ENCODE data around the gene PRMT5.
A peak's percentile ranks its signal among the peaks of the same experiment; 100 is the strongest.
"Not testable (repeated sequence)": the region's sequence is repeated elsewhere in the genome, so short reads cannot be mapped to it uniquely, and the experiment has no call there.

PRMT5 gene

DNA sequence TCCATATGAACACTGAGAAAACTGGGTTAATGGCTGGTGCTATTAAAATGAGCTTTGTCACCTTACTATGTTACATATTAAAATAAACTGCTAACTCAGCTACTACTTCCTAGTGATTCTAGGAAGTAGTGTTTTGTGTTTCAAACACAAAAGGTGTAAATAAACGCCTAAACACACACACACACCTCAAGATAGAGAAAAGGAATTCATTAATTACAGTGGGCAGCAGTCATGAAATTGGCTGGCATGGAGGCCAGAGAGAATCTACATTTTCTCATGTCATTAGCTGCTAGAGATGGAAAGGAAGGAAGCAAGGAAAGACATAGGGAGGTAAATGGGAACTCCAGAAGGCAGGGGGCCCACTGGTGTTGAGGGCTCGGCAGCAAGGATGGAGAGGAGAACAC lies 787 bp upstream of the PRMT5 start:
- DNase-seq, result no peak

DNA sequence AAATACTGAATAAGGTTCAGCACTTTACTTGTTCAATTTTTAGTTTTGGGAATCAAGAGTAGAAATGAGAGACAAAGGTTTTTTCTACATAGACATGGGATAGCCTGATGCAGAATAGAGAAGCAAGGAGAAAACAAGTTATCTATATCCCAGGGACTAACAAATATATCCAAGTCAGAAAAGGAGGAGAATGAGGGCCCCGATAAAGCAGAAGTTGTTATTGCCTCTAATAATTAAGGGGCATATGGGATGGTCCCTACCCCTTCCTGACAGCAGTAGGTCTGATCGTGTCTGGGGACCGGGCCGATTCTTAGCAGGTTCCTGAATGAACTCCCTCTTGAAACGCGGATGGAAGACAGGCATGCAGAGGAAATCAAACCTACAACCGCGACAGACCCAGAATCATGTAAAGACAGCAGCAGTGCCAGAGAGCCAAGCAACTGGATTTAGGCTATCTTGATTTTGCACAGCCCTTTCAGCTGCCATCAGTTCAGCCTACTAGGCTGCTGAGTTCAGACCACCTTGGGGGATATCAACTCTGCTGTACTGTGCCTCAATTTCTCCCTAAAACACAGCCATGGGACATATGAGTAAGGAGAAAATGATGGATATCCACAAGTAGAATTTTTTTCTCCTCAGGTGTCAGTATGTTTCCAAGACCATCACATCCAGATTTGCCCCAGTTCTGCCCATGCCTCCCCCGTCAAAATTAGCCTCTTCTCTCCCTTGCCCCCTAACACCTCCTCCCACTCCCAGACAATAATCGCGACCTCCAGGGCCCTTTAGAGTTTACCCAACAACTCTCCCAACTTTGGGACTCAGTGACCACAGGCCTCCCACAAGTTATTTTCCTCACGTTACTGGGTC lies 706 bp downstream of the PRMT5 start:
- DNase-seq, result peak; percentile 11

DNA sequence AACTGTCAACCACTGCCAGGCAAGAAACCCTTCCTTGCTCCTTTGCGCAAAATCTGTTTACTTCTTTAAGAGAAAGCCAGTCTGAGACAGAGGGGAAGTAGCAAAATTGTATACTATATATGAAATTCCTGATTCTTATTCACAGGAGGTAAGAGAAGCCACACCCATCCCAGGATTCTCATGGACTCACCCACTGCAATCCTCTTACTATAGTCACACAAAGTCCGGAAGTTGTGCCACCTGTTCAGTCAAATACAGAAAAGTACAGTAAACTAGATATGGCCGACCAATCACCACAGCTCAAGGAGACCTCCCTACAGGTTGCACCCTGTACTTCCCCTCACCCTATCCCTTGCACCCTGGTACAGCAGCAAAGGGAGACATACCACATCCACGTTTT lies 2.9 kb downstream of the PRMT5 start:
- DNase-seq, result no peak

DNA sequence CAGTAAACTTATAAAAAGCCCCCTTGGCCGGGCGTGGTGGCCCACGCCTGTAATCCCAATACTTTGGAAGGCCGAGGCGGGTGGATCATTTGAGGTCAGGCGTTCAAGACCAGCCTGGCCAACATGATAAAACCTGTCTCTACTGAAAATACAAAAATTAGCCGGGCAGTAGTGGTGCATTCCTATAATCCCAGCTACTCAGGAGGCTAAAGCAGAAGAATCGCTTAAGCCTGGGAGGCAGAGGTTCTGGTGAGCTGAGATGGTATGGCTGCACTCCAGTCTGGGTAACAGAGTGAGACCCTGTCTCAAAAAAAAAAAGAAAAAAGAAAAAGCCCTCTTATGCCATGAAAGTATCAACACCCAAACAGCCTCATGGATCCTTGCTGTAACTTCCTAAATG lies 3.7 kb downstream of the PRMT5 start:
- no peak for DNase-seq

DNA sequence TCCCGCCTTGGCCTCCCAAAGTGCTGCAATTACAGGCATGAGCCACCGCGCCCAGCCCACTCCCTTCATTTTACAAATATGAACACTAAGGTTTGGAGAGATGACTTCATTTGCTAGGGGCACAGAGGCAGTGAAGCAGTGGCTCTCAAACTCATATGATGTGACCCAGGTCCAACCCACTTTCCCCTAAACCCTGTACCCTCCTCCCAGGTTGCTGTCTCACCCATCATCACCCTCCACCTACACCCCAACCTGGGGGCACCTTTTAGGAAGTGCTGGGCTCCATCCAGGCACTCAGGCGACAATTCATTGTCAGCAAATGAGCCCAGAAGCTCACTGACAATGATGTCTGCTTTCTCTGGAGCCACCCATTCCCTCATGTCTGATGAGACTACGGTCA lies 5.4 kb downstream of the PRMT5 start:
- DNase-seq, result no peak

DNA sequence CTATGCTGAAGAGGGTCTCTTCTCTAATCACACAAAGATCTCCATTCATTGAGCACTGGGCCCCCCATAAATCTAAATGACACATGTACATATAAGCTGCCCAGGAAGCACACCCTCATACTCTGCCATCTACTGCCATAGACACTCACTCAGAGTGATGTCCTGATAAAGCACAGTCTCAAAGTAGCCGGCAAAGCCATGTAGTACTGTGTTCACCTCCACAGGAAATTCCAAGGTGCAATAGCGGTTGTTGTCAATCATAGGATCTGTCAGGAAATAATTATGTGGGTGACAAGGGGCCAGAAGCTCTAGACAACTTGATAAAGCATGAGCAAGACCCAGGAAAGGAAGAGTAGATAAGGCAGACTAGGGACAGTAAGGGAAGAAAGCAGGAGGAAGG lies 6.9 kb downstream of the PRMT5 start:
- DNase-seq, result no peak

DNA sequence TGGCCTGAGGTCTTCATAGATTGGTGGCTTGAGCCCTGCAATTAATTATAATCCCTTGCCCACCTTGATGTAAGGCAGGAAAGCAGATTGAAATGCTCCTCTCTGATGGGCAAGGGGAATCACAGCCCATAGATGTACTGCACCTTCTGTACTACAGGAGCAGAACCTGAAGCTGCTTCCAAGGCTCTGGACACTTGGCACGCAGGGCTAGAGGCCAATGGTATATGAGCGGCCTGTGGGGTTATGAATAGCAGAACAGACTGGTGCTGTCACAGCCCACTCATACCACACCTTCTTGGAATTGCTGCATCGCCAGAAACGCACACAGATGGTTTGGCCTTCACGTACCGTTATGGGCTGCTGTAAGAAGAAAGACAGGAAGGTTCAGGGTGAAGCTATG lies 8.5 kb downstream of the PRMT5 start:
- no peak for DNase-seq

DNA sequence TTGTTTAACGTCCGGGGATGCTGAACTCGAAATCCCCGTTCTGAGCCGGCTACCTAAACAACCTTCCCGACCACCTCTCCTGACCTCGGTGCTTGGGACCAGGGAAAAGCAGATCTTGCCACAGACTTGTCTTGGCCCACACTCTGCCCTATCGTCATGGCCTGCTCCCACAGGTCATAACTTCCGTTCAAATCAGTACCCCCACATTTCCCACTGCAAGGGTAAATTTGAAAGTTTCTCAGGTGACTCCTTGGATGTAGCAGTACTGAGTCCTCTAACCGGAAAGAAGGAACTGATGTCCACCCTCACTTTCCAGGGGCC lies 9.6 kb downstream of the PRMT5 start:
- DNase-seq, result no peak

DNA sequence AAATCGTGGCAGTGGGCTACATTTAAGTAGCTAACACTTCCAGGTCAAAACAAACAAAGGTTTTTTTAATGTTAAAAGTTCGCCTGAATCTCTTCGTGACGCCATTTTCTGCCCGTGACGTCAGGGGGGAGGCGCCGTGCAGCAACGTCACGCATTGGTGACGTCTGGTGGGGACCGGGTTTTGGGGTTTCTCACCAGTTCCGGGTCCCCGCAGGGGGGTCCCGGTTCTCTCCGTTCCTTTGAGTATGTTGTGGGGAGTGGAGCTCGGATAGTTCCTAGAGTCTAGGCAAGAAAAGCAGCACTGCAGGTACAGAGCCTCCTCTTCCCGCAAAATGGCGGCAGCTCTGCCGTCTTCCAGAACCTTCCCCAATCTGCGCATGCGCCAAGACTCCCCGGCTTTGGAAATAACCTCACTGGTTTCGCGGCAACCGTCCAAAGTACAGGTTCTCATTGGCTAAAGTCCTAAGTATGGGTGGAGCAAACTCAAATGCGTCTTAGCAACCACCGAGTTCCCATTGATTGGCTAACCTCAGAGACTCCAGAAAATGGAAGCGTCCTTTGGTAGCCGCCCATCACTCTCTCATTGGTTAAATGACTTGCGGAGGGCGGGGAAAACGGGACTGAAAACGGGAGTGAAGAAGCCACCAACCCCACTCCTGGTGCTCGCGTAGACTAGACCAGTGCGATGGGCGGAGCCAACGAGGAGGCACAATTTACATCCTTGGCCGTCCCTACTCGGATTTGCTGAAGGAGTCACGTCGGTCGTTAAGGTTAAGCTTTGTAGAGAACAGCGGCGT lies 10.2 kb downstream of the PRMT5 start, which contains the start of gene RBM23:
TSS of gene RBM23 (minus strand) at position 346 of the 797 bp plus-strand sequence.
- DNase-seq, result peak; percentile 100

DNA sequence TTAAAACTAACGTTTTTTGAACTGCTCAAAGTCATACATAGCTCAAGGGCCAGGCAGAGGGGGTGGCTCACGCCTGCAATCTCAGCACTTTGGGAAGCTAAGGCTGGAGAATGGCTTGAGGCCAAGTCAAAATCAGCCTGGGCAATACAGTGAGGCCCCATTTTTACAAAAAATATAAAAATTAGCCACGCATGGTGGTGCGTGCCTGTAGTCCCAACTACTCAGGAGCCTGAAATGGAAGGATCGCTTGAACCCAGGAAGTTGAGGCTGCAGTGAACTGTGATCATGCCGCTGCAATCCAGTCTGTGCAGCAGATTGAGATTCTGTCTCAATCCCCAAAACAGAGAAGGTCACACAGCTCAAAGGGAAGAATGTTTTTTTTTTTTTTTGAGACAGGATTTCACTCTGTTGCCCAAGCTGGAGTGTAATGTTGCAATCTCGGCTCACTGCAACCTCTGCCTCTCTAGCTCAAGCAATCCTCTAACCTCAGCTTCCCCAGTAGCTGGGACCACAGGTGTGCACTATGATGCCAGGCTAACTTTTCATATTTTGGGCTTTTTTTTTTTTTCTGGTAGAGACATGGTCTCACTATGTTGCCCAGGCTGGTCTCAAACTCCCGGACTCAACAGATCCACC lies 13.2 kb downstream of the PRMT5 start:
- DNase-seq, result no peak

DNA sequence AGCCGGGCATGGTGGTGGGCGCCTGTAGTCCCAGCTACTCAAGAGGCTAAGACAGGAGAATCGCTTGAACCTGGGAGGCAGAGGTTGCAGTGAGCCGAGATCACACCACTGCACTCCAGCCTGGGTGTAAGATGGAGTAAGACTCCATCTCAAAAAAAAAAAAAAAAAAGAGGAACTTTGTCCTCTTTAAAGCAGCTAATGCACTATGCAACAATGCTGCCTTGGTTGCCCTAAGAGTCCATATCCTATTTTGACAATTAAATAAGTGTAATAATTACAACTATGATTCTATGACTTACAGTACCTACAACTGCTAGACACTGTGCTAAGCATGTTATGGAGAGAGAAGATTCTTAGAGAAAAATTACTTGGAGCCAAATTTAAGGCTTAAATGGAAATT lies 14.3 kb downstream of the PRMT5 start:
- DNase-seq, result not testable (repeated sequence)

DNA sequence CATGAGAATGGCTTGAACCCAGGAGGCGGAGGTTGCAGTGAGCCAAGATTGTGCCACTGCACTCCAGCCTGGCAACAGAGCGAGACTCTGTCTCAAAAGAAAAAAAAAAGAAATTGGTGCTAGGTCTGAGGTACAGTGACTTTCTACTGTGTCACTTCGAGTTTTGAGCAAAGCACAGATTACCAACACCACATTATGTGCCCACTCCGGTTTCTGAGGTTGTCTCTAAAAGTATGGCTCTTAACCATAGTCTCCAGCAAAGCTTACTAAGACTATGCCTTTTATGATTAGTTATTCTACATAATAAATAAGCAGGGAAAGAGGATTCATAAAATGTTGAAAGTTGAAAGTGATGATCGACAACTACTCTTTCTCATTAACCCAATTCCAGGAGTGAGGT lies 18.3 kb downstream of the PRMT5 start:
- DNase-seq, result no peak

DNA sequence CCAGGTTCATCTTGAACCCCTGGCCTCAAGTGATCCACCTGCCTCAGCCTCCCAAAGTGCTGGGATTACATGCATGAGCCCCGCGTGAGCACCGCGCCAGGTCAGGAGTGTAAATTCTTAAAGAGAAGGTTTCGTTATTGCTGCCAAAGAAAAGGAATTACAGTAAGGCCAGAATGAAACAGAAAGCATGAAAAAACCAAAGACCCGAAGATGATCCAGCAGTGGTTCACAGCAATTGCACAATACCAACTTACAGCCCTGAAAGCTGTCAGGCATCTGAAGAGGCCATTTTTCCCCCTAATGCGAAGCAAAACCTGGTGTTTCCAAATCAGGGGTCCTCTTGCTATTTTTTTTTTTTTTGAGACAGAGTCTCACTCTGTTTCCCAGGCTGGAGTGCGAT lies 20.6 kb downstream of the PRMT5 start:
- DNase-seq, result no peak

DNA sequence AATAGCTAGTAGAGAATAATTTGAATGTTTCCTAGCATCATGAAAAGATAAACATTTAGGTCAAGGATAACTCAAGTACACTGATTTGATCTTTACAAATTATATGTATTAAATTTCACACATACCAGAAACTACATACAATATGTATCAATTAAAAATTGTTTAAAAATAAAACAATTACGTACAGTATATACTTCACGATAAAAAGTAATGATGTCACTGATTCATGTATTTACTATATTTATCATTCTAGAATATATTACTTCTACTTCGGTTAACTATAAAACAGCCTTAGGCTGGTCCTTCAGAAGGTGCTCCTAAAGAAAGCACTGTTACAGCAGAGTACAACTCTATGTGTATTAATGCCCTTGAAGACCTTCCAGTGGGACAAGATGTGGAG lies 21.7 kb downstream of the PRMT5 start:
- DNase-seq, result no peak

DNA sequence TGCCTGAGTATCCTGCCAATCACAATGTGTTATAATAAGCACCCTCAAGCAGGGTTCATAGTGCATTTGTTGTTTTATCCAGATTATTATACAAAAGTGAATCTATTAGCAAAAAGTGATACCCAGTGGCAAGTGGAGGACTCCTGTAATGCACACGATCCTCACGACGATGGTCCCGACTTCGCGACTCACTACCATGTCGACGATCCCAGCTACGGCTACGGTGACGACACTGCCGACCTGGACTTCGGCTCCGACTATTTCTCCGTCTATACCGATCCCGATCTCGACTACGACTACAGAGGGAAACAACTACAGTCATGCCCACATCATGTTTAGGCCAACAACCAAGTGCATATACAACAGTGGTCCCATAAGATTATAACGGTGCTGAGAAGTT lies 23.1 kb downstream of the PRMT5 start:
- DNase-seq, result no peak

DNA sequence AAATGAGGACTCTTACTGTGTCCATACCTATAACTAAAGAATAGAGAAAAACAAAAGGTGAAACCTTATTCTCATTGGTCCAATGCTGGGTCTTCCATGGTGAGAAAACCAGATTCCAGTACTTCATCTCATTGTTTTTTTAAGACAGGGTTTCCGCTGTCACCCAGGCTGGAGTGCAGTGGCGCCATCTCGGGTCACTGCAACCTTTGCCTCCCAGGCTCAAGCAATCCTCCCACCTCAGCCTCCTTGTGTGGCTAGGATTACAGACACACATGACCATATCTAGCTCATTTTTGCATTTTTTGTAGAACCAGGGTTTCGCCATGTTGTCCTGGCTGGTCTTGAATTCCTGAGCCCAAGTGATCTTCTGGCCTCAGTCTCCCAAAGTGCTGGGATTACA lies 23.5 kb downstream of the PRMT5 start:
- no peak for DNase-seq

DNA sequence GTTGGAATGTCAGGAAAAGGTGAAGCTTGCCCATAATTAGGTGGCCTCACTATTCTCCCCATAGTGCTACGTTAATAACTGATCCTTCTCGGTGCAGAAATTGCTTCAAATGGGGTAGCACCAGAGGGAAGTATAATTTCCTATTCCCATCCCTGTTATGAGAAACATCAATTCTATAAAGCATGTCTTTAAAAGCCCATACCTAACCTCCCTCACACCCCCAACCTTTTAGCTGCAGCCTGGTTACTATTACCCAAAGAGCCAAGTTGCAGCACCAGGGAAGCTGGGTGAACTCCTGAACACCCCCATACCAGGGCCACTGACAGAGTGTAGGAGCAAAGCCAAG lies 25.5 kb downstream of the PRMT5 start:
- no peak for DNase-seq

DNA sequence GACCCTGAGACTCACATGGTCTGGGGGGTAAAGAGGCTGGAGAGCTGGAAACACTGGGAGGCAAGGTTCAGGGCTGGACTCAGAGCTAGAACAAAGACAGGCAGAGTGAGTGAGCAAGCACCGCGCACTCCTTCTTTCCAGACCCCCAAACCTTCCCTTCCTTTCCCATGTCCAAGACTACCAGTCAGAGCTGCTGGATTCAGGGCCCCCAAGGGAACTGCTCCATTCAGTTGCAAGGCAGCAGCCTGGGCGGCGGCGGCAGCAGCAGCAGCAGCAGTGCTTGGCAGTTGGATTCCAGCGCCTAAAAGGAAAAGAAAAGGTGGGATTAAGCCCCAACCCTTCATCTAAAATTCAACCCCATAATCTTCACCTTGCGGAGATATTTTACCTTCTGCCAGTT lies 27.4 kb downstream of the PRMT5 start:
- no peak for DNase-seq

DNA sequence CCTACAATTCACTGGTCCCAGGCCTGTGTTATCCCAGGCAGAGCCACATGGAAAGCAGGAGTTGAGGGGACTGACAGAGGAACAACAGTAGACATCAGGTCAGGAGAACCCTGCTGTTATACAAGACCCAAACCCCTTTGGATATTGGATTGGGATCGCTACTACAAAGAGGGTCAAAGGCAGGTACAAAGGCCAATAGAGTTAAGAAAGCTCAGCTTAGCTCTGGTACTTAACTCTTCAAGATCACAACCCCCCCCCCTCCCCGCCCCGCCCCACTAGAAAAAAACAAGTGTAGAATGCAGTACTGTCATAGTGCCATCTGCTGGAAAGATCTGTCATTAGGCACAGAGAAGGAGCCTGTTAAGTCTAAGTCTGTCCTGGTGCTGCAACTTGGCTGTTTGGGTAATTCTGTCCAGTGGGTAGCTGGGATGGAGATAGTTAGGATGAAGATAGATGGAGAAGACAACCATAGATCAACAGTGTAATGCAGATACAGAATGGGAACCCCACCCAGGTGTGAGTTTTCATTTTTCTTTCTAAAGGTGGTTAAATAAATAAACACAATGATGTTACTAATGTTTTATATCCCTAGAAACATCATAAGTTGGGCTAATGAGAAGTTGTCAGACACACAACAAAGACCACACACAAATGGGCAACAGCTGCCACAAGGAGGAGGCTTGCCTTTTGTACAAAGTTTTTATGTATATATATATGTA lies 28.9 kb downstream of the PRMT5 start:
- peak; percentile 60 for DNase-seq

DNA sequence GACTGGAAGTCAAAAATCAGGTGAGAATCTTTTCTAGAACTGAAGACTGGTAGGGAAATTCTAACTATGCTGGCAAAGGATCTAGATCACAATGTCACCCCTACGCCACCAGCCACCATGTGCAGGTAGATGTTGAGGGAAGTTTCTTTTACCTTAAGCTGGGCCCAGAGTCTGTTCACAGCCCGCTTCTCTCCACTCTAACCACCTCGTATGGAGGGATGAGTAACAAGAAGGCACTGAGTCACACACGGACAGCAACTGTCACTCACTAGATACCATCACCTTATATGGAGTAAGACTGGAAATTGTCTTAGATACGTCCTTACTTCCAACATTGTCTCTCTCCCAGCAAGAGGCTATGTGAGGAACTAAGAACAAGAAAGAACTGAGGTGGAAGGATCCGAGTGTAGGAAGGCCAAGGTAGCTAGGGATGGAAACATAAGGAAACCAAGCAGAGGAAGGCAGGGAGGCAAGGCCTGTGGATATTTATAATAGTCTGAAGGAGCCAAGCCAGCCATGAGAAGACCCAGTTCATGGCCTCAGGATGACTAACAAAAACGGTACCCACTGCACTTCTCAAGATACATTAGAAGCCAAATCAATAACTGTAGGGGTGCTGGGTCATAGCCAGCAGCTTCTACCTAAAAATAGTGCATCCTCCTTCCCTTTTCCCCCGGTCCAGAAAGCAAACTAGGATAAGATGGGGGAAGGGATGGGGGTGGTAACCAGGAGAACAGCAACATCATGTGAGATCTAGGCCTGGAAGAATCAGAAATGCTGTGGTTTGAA lies 30.7 kb downstream of the PRMT5 start:
- DNase-seq, result peak; percentile 11

DNA sequence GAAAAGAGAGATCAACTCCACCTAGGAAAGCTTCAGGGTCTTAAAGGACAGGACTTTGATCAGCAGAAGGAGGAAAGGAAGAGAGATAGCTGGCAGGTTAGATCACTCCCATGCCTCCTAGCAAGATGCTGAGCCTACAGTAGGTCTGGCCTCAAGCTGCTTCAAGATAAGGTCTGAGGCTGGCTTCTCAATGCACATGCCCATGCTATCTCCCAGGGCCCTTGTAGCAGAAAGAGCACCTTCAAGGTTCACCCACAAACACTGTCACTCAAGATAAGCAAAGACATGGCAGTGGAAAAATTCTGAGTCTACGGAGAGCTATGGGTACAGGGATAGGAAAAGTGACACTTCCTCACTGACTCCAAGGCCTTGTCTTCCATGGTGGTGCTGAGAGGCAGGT lies 31.8 kb downstream of the PRMT5 start:
- DNase-seq, result no peak

DNA sequence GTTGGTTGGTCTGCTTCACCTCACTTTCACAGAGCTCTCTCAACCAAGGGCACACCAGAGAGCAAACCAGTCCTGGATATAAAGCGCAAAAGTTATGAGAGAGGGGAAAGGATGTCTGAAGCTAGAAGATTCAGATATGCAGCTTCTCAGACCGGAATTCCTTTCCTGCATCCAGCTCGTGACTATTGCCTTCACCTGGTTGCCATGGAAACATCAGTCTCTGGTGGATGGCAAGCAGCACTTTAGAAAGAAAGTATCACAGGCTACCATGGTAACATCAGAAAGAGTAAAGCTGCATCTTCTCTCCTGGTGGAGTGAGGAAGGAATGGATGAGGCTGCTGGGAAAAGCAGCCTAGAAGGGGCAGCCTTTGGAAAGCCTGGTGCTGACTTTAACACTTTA lies 32.4 kb downstream of the PRMT5 start:
- DNase-seq, result no peak

DNA sequence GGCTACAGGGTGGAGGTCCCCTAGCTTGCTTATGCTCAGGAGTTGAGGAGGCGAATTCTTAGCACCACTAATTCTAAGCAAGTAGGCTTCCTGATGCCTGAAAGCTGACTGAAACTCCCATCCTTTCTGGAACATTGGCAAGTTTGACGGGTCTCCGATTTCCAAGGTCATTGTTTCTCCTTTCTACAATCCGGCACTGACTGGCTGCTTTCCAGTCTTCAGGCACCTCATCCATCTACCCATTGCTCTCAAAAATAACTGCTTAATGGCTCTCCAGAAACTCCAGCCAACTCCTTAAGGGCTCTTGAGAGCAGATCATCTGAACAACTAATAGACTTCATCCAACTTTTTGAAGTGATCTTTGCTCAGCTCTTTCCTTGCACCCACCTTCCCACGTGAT lies 32.8 kb downstream of the PRMT5 start:
- DNase-seq, result no peak
